ENCODE measurements around the gene FOXL1. TPM values are rescaled to one million over a fixed set of nuclear protein-coding genes. Genes with fewer than 3 reads are reported as not detected.
A peak's percentile ranks its signal among the peaks of the same experiment; 100 is the strongest.

The FOXL1 gene
- polyA plus RNA-seq (2011; rRNA removed) = 41.1 and 41.9 TPM in 2 replicates
- polyA minus RNA-seq (2011; rRNA and poly(A)+ RNA removed) = 29.7 and 30.4 TPM in 2 replicates

DNA sequence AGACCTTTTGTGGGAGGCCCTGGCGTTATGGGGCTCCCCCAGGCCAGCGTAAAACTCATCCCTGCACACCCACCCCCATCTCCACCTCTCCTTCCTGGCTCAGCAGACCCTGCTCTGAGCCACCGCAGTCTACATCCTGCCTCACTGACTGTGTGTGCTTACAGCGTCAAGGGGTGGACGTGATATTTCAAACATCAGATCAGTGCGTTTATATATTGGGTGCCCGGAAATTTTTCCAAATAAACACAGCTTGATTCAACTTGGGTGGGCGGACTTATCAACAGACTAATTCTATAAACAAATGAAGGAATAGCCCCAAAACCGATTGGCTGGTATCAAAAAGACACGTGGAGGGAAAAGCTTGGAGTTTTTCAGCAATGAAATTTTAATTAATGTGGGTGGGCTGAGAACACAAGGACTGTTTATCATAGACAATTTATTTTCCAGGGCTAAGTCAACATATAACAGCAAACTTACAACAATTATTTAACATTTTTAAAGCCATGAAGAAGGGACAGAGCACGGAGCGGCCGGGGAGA lies at the start of gene FOXL1:
FOXL1 (plus strand) TSS at position 489 of the 539 bp plus-strand sequence. CDS start 175 bp downstream, outside the sequence.
- H3K27ac ChIP-seq (ENCODE audit: low read depth, low read length) = peak within 1 kb of the TSS; percentile 100
- TF ChIP-seq, protein P1, sequence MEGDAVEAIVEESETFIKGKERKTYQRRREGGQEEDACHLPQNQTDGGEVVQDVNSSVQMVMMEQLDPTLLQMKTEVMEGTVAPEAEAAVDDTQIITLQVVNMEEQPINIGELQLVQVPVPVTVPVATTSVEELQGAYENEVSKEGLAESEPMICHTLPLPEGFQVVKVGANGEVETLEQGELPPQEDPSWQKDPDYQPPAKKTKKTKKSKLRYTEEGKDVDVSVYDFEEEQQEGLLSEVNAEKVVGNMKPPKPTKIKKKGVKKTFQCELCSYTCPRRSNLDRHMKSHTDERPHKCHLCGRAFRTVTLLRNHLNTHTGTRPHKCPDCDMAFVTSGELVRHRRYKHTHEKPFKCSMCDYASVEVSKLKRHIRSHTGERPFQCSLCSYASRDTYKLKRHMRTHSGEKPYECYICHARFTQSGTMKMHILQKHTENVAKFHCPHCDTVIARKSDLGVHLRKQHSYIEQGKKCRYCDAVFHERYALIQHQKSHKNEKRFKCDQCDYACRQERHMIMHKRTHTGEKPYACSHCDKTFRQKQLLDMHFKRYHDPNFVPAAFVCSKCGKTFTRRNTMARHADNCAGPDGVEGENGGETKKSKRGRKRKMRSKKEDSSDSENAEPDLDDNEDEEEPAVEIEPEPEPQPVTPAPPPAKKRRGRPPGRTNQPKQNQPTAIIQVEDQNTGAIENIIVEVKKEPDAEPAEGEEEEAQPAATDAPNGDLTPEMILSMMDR (IDR thresholded peaks at IDR 0.05; ENCODE audit: low read depth, low read length) = no peak
- DNase-seq (ENCODE audit: low read depth, low spot score) = peak; percentile 97
- peak within 1 kb of the TSS; percentile 86 for H3K4me3 ChIP-seq (ENCODE audit: low read depth, low read length)
- peaks cover 3% of the 10 kb centered on the region; the same call in 1 of the 2 replicates for H3K9me3 ChIP-seq (ENCODE audit: control insufficient read depth, insufficient read depth, low read length)
- ChIA-PET POLR2A (interaction anchor here (0.7 to 2.4 kb wide), 10 partner anchors 13 to 624 kb away, joined by 3 to 9 read pairs (median 4); no protein-coding TSS in a partner anchor), CTCF (interaction anchor here (0.7 kb wide), 2 partner anchors 13 to 484 kb away, joined by 3 read pairs; no protein-coding TSS in a partner anchor)
- no peaks in the 10 kb centered on the region for H3K27me3 ChIP-seq (ENCODE audit: control insufficient read depth, insufficient read depth, low read length)

DNA sequence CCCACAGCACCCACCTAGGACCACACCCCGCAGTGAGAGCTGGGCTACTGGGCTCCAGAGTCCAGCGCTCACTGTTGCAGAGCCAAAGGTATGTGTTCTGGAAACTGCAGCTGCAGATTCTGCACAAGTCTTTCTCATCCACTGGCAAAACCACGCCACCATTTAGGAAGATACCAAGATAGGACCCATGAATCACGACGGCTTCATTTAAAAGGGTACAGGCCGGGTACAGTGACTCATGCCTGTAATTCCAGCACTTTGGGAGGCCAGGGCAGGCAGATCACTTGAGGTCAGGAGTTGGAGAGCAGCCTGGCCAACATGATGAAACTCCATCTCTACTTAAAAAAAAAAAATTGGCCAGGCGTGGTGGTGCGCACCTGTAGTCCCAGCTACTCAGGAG lies 49.2 kb upstream of the FOXL1 start:
- no peaks in the 10 kb centered on the region for H3K27me3 ChIP-seq (ENCODE audit: control insufficient read depth, insufficient read depth, low read length)
- no peak overlapping the region for H3K4me3 ChIP-seq (ENCODE audit: low read depth, low read length)
- TF ChIP-seq, protein P1 (IDR thresholded peaks at IDR 0.05; ENCODE audit: low read depth, low read length) = no peak
- no peak overlapping the region for H3K27ac ChIP-seq (ENCODE audit: low read depth, low read length)
- peaks cover 12% of the 10 kb centered on the region; the same call in 1 of the 2 replicates for H3K9me3 ChIP-seq (ENCODE audit: control insufficient read depth, insufficient read depth, low read length)
- CTCF ChIA-PET = no interaction called here
- DNase-seq (ENCODE audit: low read depth, low spot score) = no peak
- POLR2A ChIA-PET = no interaction called here

DNA sequence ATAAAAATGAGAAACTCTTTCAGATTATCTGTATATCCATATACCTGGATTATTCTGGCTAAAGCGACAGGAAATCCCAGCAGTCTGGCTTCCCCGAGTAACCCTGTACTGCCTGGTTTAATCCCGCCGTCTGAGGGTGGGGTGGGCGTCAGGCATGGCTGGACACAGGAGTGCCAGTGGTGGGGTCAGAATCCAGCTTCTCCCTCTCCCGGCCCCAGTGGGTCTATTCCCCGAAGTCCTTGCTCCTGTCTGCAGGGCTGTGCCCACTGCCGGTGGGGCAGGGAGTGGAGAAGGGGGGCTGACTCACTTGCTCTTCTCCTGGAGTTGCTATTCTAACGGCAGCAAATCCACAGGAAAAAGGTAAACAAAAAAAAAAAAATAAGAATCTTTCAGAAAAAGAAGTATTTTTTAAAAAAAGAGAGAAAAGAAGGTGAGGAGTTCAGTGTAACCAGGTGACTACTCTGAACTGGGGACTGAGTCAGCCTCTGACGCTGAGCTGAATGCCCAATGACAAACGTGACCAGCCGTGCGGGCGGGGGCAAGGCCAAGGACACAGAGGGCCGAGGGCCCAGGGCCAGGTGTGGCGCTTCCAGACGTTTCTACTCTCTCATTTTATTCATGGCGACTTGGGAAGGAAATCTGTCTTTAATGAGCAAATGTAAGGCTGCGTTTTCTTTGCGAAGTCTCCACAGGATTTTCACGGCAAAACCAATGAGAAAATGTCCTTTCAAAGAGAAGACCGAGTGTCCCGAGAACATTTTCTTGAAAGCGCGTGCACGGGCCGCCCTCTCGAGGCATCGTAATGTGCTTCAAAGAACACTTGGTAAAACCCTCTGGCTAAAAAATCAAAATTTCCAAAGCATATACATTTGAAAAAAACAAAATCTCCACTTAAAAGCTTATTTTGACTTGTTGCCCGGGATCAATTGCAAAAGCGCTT lies 47.8 kb upstream of the FOXL1 start:
- Histone ChIP-seq H3K27ac (ENCODE audit: low read depth, low read length) (peak overlapping the region; percentile 11), H3K9me3 (ENCODE audit: control insufficient read depth, insufficient read depth, low read length) (peaks cover 12% of the 10 kb centered on the region; the same call in 1 of the 2 replicates), H3K4me3 (ENCODE audit: low read depth, low read length) (no peak overlapping the region), H3K27me3 (ENCODE audit: control insufficient read depth, insufficient read depth, low read length) (no peaks in the 10 kb centered on the region)
- POLR2A ChIA-PET = no interaction called here
- CTCF ChIA-PET = interaction anchor here (0.6 to 2.1 kb wide), 2 partner anchors 10 to 458 kb away, joined by 6 to 12 read pairs; no protein-coding TSS in a partner anchor
- TF ChIP-seq, protein P1 (IDR thresholded peaks at IDR 0.05; ENCODE audit: low read depth, low read length) = no peak
- DNase-seq (ENCODE audit: low read depth, low spot score) = no peak

DNA sequence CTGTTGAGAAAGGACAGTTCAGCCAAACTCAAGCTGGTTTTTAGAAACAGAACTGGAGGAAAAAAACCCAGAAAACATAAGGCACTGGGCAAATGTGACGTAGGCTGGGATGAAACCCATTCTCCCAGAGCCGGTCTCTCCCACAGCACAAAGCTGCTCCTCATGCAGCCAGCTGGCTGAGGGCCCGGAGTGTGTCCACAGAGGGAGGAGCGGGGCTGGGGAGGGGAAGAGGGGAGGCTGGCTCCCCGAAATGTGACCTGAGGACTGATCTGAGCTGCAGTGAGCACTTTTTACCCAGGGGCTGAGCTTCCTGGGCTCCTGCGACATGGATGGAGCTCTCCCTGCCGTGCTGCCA lies 47.2 kb upstream of the FOXL1 start:
- Histone ChIP-seq H3K27ac (ENCODE audit: low read depth, low read length) (peak overlapping the region; percentile 11), H3K9me3 (ENCODE audit: control insufficient read depth, insufficient read depth, low read length) (peaks cover 12% of the 10 kb centered on the region; the same call in 1 of the 2 replicates), H3K27me3 (ENCODE audit: control insufficient read depth, insufficient read depth, low read length) (no peaks in the 10 kb centered on the region), H3K4me3 (ENCODE audit: low read depth, low read length) (no peak overlapping the region)
- no peak for DNase-seq (ENCODE audit: low read depth, low spot score)
- TF ChIP-seq, protein P1 (IDR thresholded peaks at IDR 0.05; ENCODE audit: low read depth, low read length) = no peak
- CTCF ChIA-PET = interaction anchor here (0.6 to 2.1 kb wide), 2 partner anchors 11 to 459 kb away, joined by 6 to 12 read pairs; no protein-coding TSS in a partner anchor
- POLR2A ChIA-PET = no interaction called here
